SJCRH30 (cell line): ENCODE data around the gene RFX3. TPM values are rescaled to one million over a fixed set of nuclear protein-coding genes. Genes with fewer than 3 reads are reported as not detected.

Experiments used
- DNase-seq, 2 experiments: peaks; one replicate each; pipeline ENCODE4 v3.0.0-alpha.2; 2015 to 2020
- H3K27ac ChIP-seq: fragments of 250-450 bp; sonication (Bioruptor Pico); 2 replicates; pipeline ENCODE4 v1.5.1; 2020; ENCODE audit warnings: mild to moderate bottlenecking, moderate library complexity
- H3K27me3 ChIP-seq: fragments of 250-450 bp; sonication (Bioruptor Pico); 2 replicates; pipeline ENCODE4 v1.5.1; 2020; ENCODE audit warnings: mild to moderate bottlenecking, moderate library complexity
- H3K36me3 ChIP-seq: fragments of 250-450 bp; sonication (Bioruptor Pico); 2 replicates; pipeline ENCODE4 v1.5.1; 2020; ENCODE audit warnings: mild to moderate bottlenecking, moderate library complexity
- H3K4me1 ChIP-seq: fragments of 250-450 bp; sonication (Bioruptor Pico); 2 replicates; pipeline ENCODE4 v1.5.1; 2020; ENCODE audit warnings: mild to moderate bottlenecking, moderate library complexity
- H3K4me3 ChIP-seq: fragments of 250-450 bp; sonication (Bioruptor Pico); 2 replicates; pipeline ENCODE4 v1.5.1; 2020; ENCODE audit warnings: mild to moderate bottlenecking, moderate library complexity
- H3K9me3 ChIP-seq: fragments of 250-450 bp; sonication (Bioruptor Pico); replicated peaks from 2 replicates; pipeline ENCODE4 v1.5.1; 2020; ENCODE audit warnings: mild to moderate bottlenecking, moderate library complexity
- total RNA-seq: library from RNA; depleted of rRNA; stranded (reverse); fragments of >200 nt; shearing (Covaris generic); gene quantifications from 2 replicates; pipeline ENCODE4 v1.2.3, GENCODE V29; 2014

Gene RFX3
- total RNA-seq, 1 experiment from 2014 or later = 5.1 TPM

GRCh38 chr9:3525096-3525835 lies 535 bp downstream of the RFX3 start:
- Histone ChIP-seq H3K9me3 (no peaks in the 10 kb centered on the region), H3K27me3 (no peaks in the 10 kb centered on the region), H3K4me1 (peaks cover 13% of the 10 kb centered on the region; the same call in 1 of the 2 replicates), H3K27ac (peak overlapping the region; percentile 100), H3K4me3 (peak overlapping the region; percentile 93), H3K36me3 (no peaks in the 10 kb centered on the region)
- peak; percentile 32 to 42 for DNase-seq

GRCh38 chr9:3521966-3522365 lies 3.8 kb downstream of the RFX3 start:
- Histone ChIP-seq H3K9me3 (no peaks in the 10 kb centered on the region), H3K4me1 (peaks cover 7% of the 10 kb centered on the region; the same call in 1 of the 2 replicates), H3K36me3 (no peaks in the 10 kb centered on the region), H3K27ac (no peak overlapping the region), H3K27me3 (no peaks in the 10 kb centered on the region), H3K4me3 (no peak overlapping the region)
- peak in 1 of 2 experiments; percentile 19 for DNase-seq

- no peaks in the 10 kb centered on the region for H3K27me3 ChIP-seq
- H3K36me3 ChIP-seq = no peaks in the 10 kb centered on the region
- H3K4me3 ChIP-seq = no peak overlapping the region
- DNase-seq = no peak
- no peak overlapping the region for H3K27ac ChIP-seq
- H3K4me1 ChIP-seq = peaks cover 7% of the 10 kb centered on the region; the same call in 1 of the 2 replicates
- H3K9me3 ChIP-seq = no peaks in the 10 kb centered on the region
Observed at GRCh38 chr9:3520564-3520963, 5.2 kb downstream of the RFX3 start.

- peaks cover 2% of the 10 kb centered on the region; the same call in 1 of the 2 replicates for H3K4me1 ChIP-seq
- no peaks in the 10 kb centered on the region for H3K9me3 ChIP-seq
- no peak overlapping the region for H3K27ac ChIP-seq
- DNase-seq = no peak
- no peak overlapping the region for H3K4me3 ChIP-seq
- H3K36me3 ChIP-seq = no peaks in the 10 kb centered on the region
- no peaks in the 10 kb centered on the region for H3K27me3 ChIP-seq
Observed at GRCh38 chr9:3517377-3518048, 8.3 kb downstream of the RFX3 start.

- Histone ChIP-seq H3K27me3 (no peaks in the 10 kb centered on the region), H3K36me3 (no peaks in the 10 kb centered on the region), H3K9me3 (no peaks in the 10 kb centered on the region), H3K4me3 (no peak overlapping the region), H3K4me1 (no peaks in the 10 kb centered on the region), H3K27ac (no peak overlapping the region)
- no peak for DNase-seq
Observed at GRCh38 chr9:3516667-3517330, 9.0 kb downstream of the RFX3 start.

GRCh38 chr9:3515405-3515804 lies 10.4 kb downstream of the RFX3 start:
- H3K4me3 ChIP-seq = no peak overlapping the region

GRCh38 chr9:3514786-3515185 lies 11.0 kb downstream of the RFX3 start:
- H3K27ac ChIP-seq = no peak overlapping the region
- H3K36me3 ChIP-seq = no peaks in the 10 kb centered on the region

More at GRCh38 chr9:3515405-3515804, 10.4 kb downstream of the RFX3 start:
- Histone ChIP-seq H3K4me1 (no peaks in the 10 kb centered on the region), H3K27ac (no peak overlapping the region), H3K36me3 (no peaks in the 10 kb centered on the region), H3K9me3 (no peaks in the 10 kb centered on the region), H3K27me3 (no peaks in the 10 kb centered on the region)
- no peak for DNase-seq

DNA sequence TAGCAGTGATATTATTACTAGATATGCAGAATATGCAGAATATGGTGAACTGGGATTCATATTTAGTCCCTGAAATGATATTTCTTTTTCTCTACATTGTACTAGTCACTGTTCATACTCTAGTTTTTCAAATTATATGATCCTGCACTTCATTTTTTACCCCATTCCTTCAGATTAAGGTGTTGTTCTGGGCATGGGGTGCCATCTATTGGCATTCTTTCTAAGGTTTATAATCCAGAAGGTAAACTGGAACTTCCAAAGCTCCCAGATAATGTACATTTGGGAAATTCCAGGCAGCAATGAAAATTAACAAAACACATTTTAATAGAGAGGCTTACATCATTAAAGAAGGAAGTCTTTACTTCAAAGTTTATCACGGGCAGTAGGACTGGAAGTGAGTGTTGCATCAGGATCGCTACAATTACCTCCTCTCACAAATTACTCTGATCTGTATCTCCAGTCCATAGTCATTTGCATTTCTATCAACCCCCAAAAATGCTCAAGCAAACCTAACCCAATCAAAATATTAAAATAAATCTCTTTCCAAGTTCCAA lies 12.5 kb downstream of the RFX3 start:
- Histone ChIP-seq H3K4me3 (no peak overlapping the region), H3K27me3 (no peaks in the 10 kb centered on the region), H3K36me3 (no peaks in the 10 kb centered on the region), H3K9me3 (no peaks in the 10 kb centered on the region), H3K4me1 (peaks cover 4% of the 10 kb centered on the region; the same call in 1 of the 2 replicates), H3K27ac (no peak overlapping the region)
- no peak for DNase-seq

More at GRCh38 chr9:3514786-3515185, 11.0 kb downstream of the RFX3 start:
- H3K27me3 ChIP-seq = no peaks in the 10 kb centered on the region
- no peak for DNase-seq
- H3K9me3 ChIP-seq = no peaks in the 10 kb centered on the region
- no peak overlapping the region for H3K4me3 ChIP-seq
- H3K4me1 ChIP-seq = no peaks in the 10 kb centered on the region; the same call in 1 of the 2 replicates

GRCh38 chr9:3511551-3511950 lies 14.2 kb downstream of the RFX3 start:
- no peak for DNase-seq
- no peak overlapping the region for H3K27ac ChIP-seq
- H3K36me3 ChIP-seq = no peaks in the 10 kb centered on the region
- H3K27me3 ChIP-seq = no peaks in the 10 kb centered on the region
- peaks cover 8% of the 10 kb centered on the region; the same call in 1 of the 2 replicates for H3K4me1 ChIP-seq
- H3K9me3 ChIP-seq = no peaks in the 10 kb centered on the region
- H3K4me3 ChIP-seq = no peak overlapping the region

- Histone ChIP-seq H3K36me3 (no peaks in the 10 kb centered on the region), H3K9me3 (no peaks in the 10 kb centered on the region), H3K4me1 (peaks cover 8% of the 10 kb centered on the region; the same call in 1 of the 2 replicates), H3K27ac (no peak overlapping the region), H3K4me3 (no peak overlapping the region), H3K27me3 (no peaks in the 10 kb centered on the region)
- no peak for DNase-seq
Observed at GRCh38 chr9:3510796-3511195, 15.0 kb downstream of the RFX3 start.

GRCh38 chr9:3509926-3510325 lies 15.9 kb downstream of the RFX3 start:
- Histone ChIP-seq H3K27me3 (no peaks in the 10 kb centered on the region), H3K36me3 (no peaks in the 10 kb centered on the region), H3K27ac (no peak overlapping the region), H3K9me3 (no peaks in the 10 kb centered on the region), H3K4me1 (peaks cover 8% of the 10 kb centered on the region; the same call in 1 of the 2 replicates), H3K4me3 (no peak overlapping the region)
- no peak for DNase-seq

DNA sequence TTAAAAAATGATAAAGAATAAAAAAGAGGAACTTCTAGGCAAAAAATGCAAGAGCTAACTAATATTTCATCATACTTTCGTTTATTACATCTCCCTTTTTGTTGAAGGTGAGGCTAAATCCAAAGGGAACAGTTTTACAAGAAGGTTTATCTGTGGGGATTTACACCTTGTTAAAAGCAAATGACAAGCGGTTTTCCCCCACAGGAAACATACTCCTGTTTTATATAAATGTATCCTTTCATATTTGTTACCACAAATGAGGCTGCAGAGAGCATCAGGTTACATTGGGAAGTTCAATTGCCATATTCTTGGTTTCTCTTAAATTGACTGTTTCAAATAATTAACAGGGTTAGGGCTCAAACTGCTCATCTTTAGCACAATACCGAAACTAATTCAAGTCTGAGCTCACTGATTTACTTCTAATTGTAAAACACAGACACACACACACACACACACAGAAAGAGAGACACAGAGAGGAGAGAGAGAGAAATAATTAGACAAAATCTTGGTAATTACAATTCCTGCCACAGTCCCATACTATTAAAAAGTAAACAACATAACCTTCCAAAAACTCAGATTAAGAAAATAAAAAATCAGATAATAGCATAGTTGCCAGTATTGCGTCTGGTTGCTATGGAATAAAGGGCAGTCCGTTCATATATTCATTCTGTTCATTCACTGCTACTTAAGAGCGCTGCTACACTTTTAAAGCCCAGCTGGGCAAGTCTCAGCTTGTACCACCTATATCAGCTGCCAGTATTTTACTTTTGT lies 17.1 kb downstream of the RFX3 start:
- Histone ChIP-seq H3K4me3 (peak overlapping the region; percentile 31), H3K9me3 (no peaks in the 10 kb centered on the region), H3K4me1 (peaks cover 8% of the 10 kb centered on the region; the same call in 1 of the 2 replicates), H3K27me3 (no peaks in the 10 kb centered on the region), H3K36me3 (no peaks in the 10 kb centered on the region), H3K27ac (peak overlapping the region; percentile 32)
- peak; percentile 20 to 62 for DNase-seq

DNA sequence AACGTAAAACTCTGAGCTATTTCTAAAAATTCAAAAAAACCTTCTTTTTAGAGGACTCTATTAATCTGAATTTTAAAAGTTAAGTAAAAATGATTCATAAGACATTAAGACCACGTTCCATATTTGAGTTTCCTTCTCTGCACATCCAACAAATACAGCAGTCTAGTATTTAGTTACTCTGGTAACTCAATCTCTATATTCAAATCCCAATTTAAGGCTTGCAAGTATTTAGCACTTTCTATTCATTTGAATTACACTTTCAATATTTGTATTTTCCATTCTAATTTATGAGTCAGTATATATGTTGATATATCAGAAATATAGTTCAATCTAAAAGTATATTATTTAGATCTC lies 17.7 kb downstream of the RFX3 start:
- Histone ChIP-seq H3K4me1 (peaks cover 8% of the 10 kb centered on the region; the same call in 1 of the 2 replicates), H3K36me3 (no peaks in the 10 kb centered on the region), H3K27ac (no peak overlapping the region; the same call in 1 of the 2 replicates), H3K27me3 (no peaks in the 10 kb centered on the region), H3K4me3 (peak overlapping the region; percentile 31; the same call in 1 of the 2 replicates), H3K9me3 (no peaks in the 10 kb centered on the region)
- no peak for DNase-seq
